ENCODE measurements around the gene GALNT10. TPM values are rescaled to one million over a fixed set of nuclear protein-coding genes. Genes with fewer than 3 reads are reported as not detected.

Gene GALNT10
- total RNA-seq, 1 experiment from 2014 or later, result 23.4 TPM

DNA sequence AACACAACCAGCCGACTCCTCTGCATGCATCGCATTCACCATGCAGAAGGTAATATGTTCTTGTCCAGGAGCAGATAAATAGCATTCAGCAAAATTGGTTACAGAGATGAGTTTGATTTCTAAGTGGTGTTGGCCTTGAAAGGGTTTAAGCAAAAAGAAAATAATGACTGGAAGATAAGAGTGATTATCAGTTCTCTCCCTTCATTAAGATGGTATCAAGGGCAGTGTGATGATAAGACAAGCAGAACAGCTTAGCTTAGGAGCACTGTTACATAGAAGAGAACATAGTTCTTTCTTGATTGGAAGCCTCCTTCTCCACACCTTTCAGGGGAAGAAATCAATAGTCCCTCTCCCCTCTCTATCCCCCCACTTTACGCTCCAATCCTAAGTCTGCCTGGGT, 121.5 kb downstream of the GALNT10 start:
- H3K36me3 ChIP-seq (ENCODE audit: control insufficient read depth, insufficient read depth, low read length), result no peaks in the 10 kb centered on the region
- no peak overlapping the region for H3K4me3 Mint-ChIP-seq (ENCODE audit: unreplicated experiment)
- H3K36me3 Mint-ChIP-seq (ENCODE audit: insufficient read depth, unreplicated experiment), result no peaks in the 10 kb centered on the region
- H3K4me1 Mint-ChIP-seq (ENCODE audit: low read depth, unreplicated experiment), result no peaks in the 10 kb centered on the region
- no peaks in the 10 kb centered on the region for H3K9me3 ChIP-seq
- DNase-seq, result no peak
- ChIA-PET CTCF (no interaction called here), POLR2A (no interaction called here)
- no peak overlapping the region for H3K27ac Mint-ChIP-seq (ENCODE audit: unreplicated experiment)
- no TSS peak for BruUV-seq (replicated peaks)
- no peaks in the 10 kb centered on the region for H3K4me1 ChIP-seq
- no peaks in the 10 kb centered on the region for H3K27me3 ChIP-seq (replicated peaks; ENCODE audit: control insufficient read depth, insufficient read depth, low read length)
- H3K27me3 Mint-ChIP-seq (ENCODE audit: insufficient read depth, unreplicated experiment), result no peaks in the 10 kb centered on the region
- H3K4me3 ChIP-seq (ENCODE audit: low read depth, low read length), result no peak overlapping the region
- intact Hi-C loops (cut with micrococcal nuclease; ENCODE audit: unreplicated experiment), result no loop called here
- no peak for TF ChIP-seq CTCF (IDR thresholded peaks at IDR 0.05; ENCODE audit: insufficient read depth in 1 of 2, low read depth in 1 of 2, low read length in 1 of 2, severe bottlenecking in 1 of 2, unreplicated experiment in 1 of 2)
- no peaks in the 10 kb centered on the region for H3K9me3 Mint-ChIP-seq (ENCODE audit: unreplicated experiment)

GRCh38 chr5:154312576-154312975, 122.0 kb downstream of the GALNT10 start:
- Mint-ChIP-seq H3K27ac (ENCODE audit: unreplicated experiment) (no peak overlapping the region), H3K9me3 (ENCODE audit: unreplicated experiment) (no peaks in the 10 kb centered on the region), H3K4me3 (ENCODE audit: unreplicated experiment) (no peak overlapping the region), H3K4me1 (ENCODE audit: low read depth, unreplicated experiment) (no peaks in the 10 kb centered on the region), H3K36me3 (ENCODE audit: insufficient read depth, unreplicated experiment) (no peaks in the 10 kb centered on the region), H3K27me3 (ENCODE audit: insufficient read depth, unreplicated experiment) (no peaks in the 10 kb centered on the region)
- no peaks in the 10 kb centered on the region for H3K9me3 ChIP-seq
- ChIA-PET CTCF (no interaction called here), POLR2A (no interaction called here)
- H3K36me3 ChIP-seq (ENCODE audit: control insufficient read depth, insufficient read depth, low read length), result no peaks in the 10 kb centered on the region
- DNase-seq, result no peak
- no peaks in the 10 kb centered on the region for H3K4me1 ChIP-seq
- no peaks in the 10 kb centered on the region for H3K27me3 ChIP-seq (replicated peaks; ENCODE audit: control insufficient read depth, insufficient read depth, low read length)
- no TSS peak for BruUV-seq (replicated peaks)
- TF ChIP-seq CTCF (IDR thresholded peaks at IDR 0.05; ENCODE audit: insufficient read depth in 1 of 2, low read depth in 1 of 2, low read length in 1 of 2, severe bottlenecking in 1 of 2, unreplicated experiment in 1 of 2), result no peak
- H3K4me3 ChIP-seq (ENCODE audit: low read depth, low read length), result no peak overlapping the region
- intact Hi-C loops (cut with micrococcal nuclease; ENCODE audit: unreplicated experiment), result no loop called here

DNA sequence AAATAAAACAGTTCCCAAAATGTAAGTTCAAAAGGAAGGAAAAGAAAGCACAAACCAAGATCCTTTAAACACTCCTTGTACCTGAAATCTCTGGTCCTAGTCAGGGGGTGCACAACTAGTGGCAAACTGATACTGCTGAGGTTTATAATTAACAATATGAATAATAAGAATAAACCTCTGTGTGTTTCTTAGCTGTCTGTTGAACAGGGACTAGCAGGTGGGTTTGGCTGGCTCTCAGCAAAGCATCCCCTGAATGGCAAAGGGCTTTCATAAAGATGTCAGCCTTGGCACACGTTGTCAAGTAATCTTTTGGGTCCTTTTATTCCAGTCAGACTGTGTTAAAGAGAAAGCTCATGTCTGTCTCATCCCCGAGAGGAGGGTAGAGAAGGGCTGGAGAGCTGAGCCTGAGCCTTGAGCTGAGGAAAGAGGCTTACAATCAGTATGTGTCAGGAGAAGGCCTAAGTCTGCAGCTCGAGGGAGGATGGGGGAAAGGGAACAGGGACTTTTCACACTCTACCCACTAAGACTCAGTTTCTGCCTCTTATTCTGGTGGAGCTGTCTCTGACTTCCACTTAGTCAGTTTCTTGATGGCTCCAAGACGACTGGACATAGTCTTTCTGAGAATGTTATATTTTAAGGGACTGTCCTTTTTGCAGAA, 123.0 kb downstream of the GALNT10 start:
- Mint-ChIP-seq H3K27ac (ENCODE audit: unreplicated experiment) (no peak overlapping the region), H3K4me1 (ENCODE audit: low read depth, unreplicated experiment) (no peaks in the 10 kb centered on the region), H3K27me3 (ENCODE audit: insufficient read depth, unreplicated experiment) (no peaks in the 10 kb centered on the region), H3K36me3 (ENCODE audit: insufficient read depth, unreplicated experiment) (no peaks in the 10 kb centered on the region), H3K4me3 (ENCODE audit: unreplicated experiment) (no peak overlapping the region), H3K9me3 (ENCODE audit: unreplicated experiment) (no peaks in the 10 kb centered on the region)
- H3K27me3 ChIP-seq (replicated peaks; ENCODE audit: control insufficient read depth, insufficient read depth, low read length), result no peaks in the 10 kb centered on the region
- BruUV-seq (replicated peaks), result no TSS peak
- H3K36me3 ChIP-seq (ENCODE audit: control insufficient read depth, insufficient read depth, low read length), result no peaks in the 10 kb centered on the region
- H3K4me3 ChIP-seq (ENCODE audit: low read depth, low read length), result no peak overlapping the region
- H3K4me1 ChIP-seq, result no peaks in the 10 kb centered on the region
- H3K9me3 ChIP-seq, result no peaks in the 10 kb centered on the region
- intact Hi-C loops (cut with micrococcal nuclease; ENCODE audit: unreplicated experiment), result no loop called here
- TF ChIP-seq CTCF (IDR thresholded peaks at IDR 0.05; ENCODE audit: insufficient read depth in 1 of 2, low read depth in 1 of 2, low read length in 1 of 2, severe bottlenecking in 1 of 2, unreplicated experiment in 1 of 2), result no peak
- DNase-seq, result no peak
- ChIA-PET CTCF (no interaction called here), POLR2A (no interaction called here)
